ENCODE results near the gene CEL. TPM values are rescaled to one million over a fixed set of nuclear protein-coding genes. Genes with fewer than 3 reads are reported as not detected.
"Not testable (repeated sequence)": the region's sequence is repeated elsewhere in the genome, so short reads cannot be mapped to it uniquely, and the experiment has no call there.

The CEL gene
- total RNA-seq (1 to 10 TPM in 1 of 2 donors, under 1 TPM in 1; 0.77 to 6.3 TPM), polyA plus RNA-seq (under 1 TPM; 0.66 to 0.94 TPM)
- long read RNA-seq, donor 1, result 0 reads
- long read RNA-seq, donor 2, result 0 reads
- long read RNA-seq, donor 3, result 0 reads
- long read RNA-seq, donor 4, result 0 reads
- long read RNA-seq, donor 5, result 0 reads

GRCh38 chr9:133061764-133062145, at the start of gene CEL:
Gene CEL, plus strand, starts transcription at chr9:133061981. Its CDS starts 22 bp downstream, at chr9:133062003.
- not testable (repeated sequence) for H3K27me3 ChIP-seq (ENCODE audit: control insufficient read depth in 3 of 3, insufficient read depth in 3 of 3, low read length in 2 of 3); H3K27ac ChIP-seq (ENCODE audit: low read depth in 1 of 2, low read length in 1 of 2); ATAC-seq (ENCODE audit: insufficient read depth, low FRiP score); H3K4me1 ChIP-seq (ENCODE audit: control insufficient read depth in 5 of 5, insufficient read depth in 5 of 5, low read length in 5 of 5); H3K9me3 ChIP-seq (ENCODE audit: control insufficient read depth in 4 of 4, insufficient read depth in 3 of 4, low read length in 3 of 4); DNase-seq; H3K9ac ChIP-seq (ENCODE audit: insufficient read depth in 1 of 2, low read length in 2 of 2); H3K4me3 ChIP-seq
- WGBS, 2 donors, result 25 to 75% methylated on average over 1 to 3 of the region's 9 CpGs
- H3K36me3 ChIP-seq (ENCODE audit: control insufficient read depth in 4 of 4, insufficient read depth in 4 of 4, low read length in 4 of 4), result peaks cover 0 to 20% (median 2%) of the 10 kb centered on the region in 4 donors

DNA sequence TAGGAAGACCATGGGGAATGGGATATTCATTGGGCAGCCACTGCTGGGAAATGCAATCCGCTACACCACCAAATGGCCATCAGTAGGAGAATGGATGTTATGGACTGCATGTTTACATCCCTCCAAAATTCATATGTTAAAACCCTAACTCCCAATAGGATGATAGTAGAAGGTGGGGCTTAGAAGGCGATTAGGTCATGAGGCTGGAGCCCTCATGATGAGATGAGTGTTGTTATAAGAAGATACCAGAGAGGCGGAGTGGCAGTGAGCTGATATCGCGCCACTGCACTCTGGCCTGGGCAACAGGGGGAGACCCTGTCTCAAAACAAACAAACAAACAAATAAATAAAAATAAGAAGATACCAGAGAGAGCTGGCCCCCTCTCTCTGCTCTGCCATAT, 47.1 kb upstream of the CEL start:
- ATAC-seq (ENCODE audit: insufficient read depth, low FRiP score) (no peak), DNase-seq (no peak)
- TF ChIP-seq, protein P1, sequence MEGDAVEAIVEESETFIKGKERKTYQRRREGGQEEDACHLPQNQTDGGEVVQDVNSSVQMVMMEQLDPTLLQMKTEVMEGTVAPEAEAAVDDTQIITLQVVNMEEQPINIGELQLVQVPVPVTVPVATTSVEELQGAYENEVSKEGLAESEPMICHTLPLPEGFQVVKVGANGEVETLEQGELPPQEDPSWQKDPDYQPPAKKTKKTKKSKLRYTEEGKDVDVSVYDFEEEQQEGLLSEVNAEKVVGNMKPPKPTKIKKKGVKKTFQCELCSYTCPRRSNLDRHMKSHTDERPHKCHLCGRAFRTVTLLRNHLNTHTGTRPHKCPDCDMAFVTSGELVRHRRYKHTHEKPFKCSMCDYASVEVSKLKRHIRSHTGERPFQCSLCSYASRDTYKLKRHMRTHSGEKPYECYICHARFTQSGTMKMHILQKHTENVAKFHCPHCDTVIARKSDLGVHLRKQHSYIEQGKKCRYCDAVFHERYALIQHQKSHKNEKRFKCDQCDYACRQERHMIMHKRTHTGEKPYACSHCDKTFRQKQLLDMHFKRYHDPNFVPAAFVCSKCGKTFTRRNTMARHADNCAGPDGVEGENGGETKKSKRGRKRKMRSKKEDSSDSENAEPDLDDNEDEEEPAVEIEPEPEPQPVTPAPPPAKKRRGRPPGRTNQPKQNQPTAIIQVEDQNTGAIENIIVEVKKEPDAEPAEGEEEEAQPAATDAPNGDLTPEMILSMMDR (IDR thresholded peaks at IDR 0.05; ENCODE audit: control extremely low read depth, extremely low read depth), result no peak

GRCh38 chr9:133023117-133023890, 38.5 kb upstream of the CEL start:
- TF ChIP-seq, protein P1 (IDR thresholded peaks at IDR 0.05; ENCODE audit: control extremely low read depth, extremely low read depth), result no peak
- 66 to 70% methylated on average over 26 of the region's 26 CpGs for WGBS, 2 donors
- H3K4me1 ChIP-seq (ENCODE audit: control insufficient read depth in 5 of 5, insufficient read depth in 5 of 5, low read length in 5 of 5), result no peaks in the 10 kb centered on the region
- no peaks in the 10 kb centered on the region for H3K27me3 ChIP-seq (ENCODE audit: control insufficient read depth in 3 of 3, insufficient read depth in 3 of 3, low read length in 2 of 3)
- H3K9me3 ChIP-seq (ENCODE audit: control insufficient read depth in 4 of 4, insufficient read depth in 3 of 4, low read length in 3 of 4), result no peaks in the 10 kb centered on the region
- no peak overlapping the region for H3K9ac ChIP-seq (ENCODE audit: insufficient read depth in 1 of 2, low read length in 2 of 2)
- ATAC-seq (ENCODE audit: insufficient read depth, low FRiP score) (no peak), DNase-seq (peak in 2 of 3 donors; percentile 33 to 35)
- no peak overlapping the region for H3K27ac ChIP-seq (ENCODE audit: low read depth in 1 of 2, low read length in 1 of 2)
- H3K4me3 ChIP-seq, result no peak overlapping the region
- H3K36me3 ChIP-seq (ENCODE audit: control insufficient read depth in 4 of 4, insufficient read depth in 4 of 4, low read length in 4 of 4), result no peaks in the 10 kb centered on the region

More for the DNA sequence above, 47.1 kb upstream of the CEL start:
- 87 to 95% methylated on average over 5 of the region's 5 CpGs for WGBS, 2 donors
- H3K36me3 ChIP-seq (ENCODE audit: control insufficient read depth in 4 of 4, insufficient read depth in 4 of 4, low read length in 4 of 4), result no peaks in the 10 kb centered on the region
- H3K4me1 ChIP-seq (ENCODE audit: control insufficient read depth in 5 of 5, insufficient read depth in 5 of 5, low read length in 5 of 5), result no peaks in the 10 kb centered on the region
- peaks cover 0 to 8% (median 4%) of the 10 kb centered on the region in 4 donors for H3K9me3 ChIP-seq (ENCODE audit: control insufficient read depth in 4 of 4, insufficient read depth in 3 of 4, low read length in 3 of 4)
- H3K9ac ChIP-seq (ENCODE audit: insufficient read depth in 1 of 2, low read length in 2 of 2), result no peak overlapping the region
- no peak overlapping the region for H3K4me3 ChIP-seq
- H3K27me3 ChIP-seq (ENCODE audit: control insufficient read depth in 3 of 3, insufficient read depth in 3 of 3, low read length in 2 of 3), result no peaks in the 10 kb centered on the region
- no peak overlapping the region for H3K27ac ChIP-seq (ENCODE audit: low read depth in 1 of 2, low read length in 1 of 2)

DNA sequence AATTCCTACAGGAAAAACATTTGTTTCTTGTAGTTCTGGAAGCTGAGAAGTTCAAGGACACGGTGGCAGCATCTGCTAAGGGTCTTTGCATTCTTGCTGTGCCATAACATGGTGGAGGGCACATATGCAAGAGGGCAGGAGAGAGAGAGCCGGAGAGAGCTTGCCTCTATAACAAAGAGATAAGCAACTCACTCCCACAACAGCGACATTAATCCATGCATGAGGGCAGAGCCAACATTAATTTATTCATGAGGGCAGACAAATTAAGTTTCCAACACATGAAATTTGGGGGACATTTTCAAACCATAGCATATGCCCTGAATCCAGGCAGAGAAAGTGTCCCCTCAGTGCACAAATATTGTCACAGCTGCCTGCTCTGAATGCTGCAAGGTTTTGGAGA, 35.4 kb upstream of the CEL start:
- Histone ChIP-seq H3K9me3 (ENCODE audit: control insufficient read depth in 4 of 4, insufficient read depth in 3 of 4, low read length in 3 of 4) (no peaks in the 10 kb centered on the region), H3K4me3 (no peak overlapping the region), H3K27ac (ENCODE audit: low read depth in 1 of 2, low read length in 1 of 2) (no peak overlapping the region), H3K27me3 (ENCODE audit: control insufficient read depth in 3 of 3, insufficient read depth in 3 of 3, low read length in 2 of 3) (no peaks in the 10 kb centered on the region), H3K9ac (ENCODE audit: insufficient read depth in 1 of 2, low read length in 2 of 2) (no peak overlapping the region), H3K36me3 (ENCODE audit: control insufficient read depth in 4 of 4, insufficient read depth in 4 of 4, low read length in 4 of 4) (no peaks in the 10 kb centered on the region), H3K4me1 (ENCODE audit: control insufficient read depth in 5 of 5, insufficient read depth in 5 of 5, low read length in 5 of 5) (peaks cover under 1 to 7% (median 4%) of the 10 kb centered on the region in 5 donors)
- 67 to 71% methylated on average over 3 of the region's 3 CpGs for WGBS, 2 donors
- ATAC-seq (ENCODE audit: insufficient read depth, low FRiP score) (no peak), DNase-seq (no peak)
- TF ChIP-seq, protein P1 (IDR thresholded peaks at IDR 0.05; ENCODE audit: control extremely low read depth, extremely low read depth), result no peak

Measured in lung (tissue), 16 donors.